ENCODE data around the gene SPOP. TPM values are rescaled to one million over a fixed set of nuclear protein-coding genes. Genes with fewer than 3 reads are reported as not detected.
"Not testable (repeated sequence)": the region's sequence is repeated elsewhere in the genome, so short reads cannot be mapped to it uniquely, and the experiment has no call there.

SPOP gene
- total RNA-seq, 4 donors from 2014 or later = 18.1 to 67.5 (median 36.5) TPM

GRCh38 chr17:49674507-49674906, 3.4 kb downstream of the SPOP start:
- Histone ChIP-seq H3K9me3 (no peaks in the 10 kb centered on the region), H3K4me3 (no peak overlapping the region), H3K27me3 (no peaks in the 10 kb centered on the region), H3K27ac (peak overlapping the region in 1 of 4 donors; percentile 25), H3K4me1 (peaks cover 0 to 72% (median 30%) of the 10 kb centered on the region in 3 donors), H3K36me3 (peaks cover 0 to 12% (median 4%) of the 10 kb centered on the region in 3 donors)
- no peak for DNase-seq
- no peak for TF ChIP-seq POLR2A (IDR thresholded peaks at IDR 0.05)
- intact Hi-C loops (cut with DNase I) = loop anchor here (10.0 kb wide), 1 partner anchor 60 kb away; no protein-coding TSS in a partner anchor

DNA sequence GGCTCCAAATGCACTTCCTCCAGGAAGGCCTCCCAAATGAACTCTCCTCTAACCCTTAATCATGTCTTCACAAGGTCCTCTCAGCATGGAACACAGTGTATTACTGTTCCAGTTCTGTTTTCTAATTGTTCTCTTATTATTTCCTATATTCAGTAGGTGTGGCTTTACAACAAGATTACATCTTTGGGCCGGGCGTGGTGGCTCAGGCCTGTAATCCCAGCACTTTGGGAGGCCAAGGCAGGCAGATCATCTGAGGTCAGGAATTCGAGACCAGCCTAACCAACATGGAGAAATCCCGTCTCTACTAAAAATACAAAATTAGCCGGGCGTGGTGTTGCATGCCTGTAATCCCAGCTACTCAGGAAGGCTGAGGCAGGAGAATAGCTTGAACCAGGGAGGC, 4.2 kb downstream of the SPOP start:
- H3K27me3 ChIP-seq, H3K9me3 ChIP-seq, H3K4me3 ChIP-seq, DNase-seq: not testable (repeated sequence)
- intact Hi-C loops (cut with DNase I) = loop anchor here (10.0 kb wide), 1 partner anchor 59 kb away; no protein-coding TSS in a partner anchor
- Histone ChIP-seq H3K36me3 (peaks cover 0 to 12% (median 4%) of the 10 kb centered on the region in 3 donors), H3K27ac (peak overlapping the region in 2 of 4 donors; percentile 25 to 32), H3K4me1 (peaks cover 0 to 72% (median 30%) of the 10 kb centered on the region in 3 donors)
- WGBS, 2 donors = 83 to 85% methylated on average over 4 to 6 of the region's 6 CpGs

DNA sequence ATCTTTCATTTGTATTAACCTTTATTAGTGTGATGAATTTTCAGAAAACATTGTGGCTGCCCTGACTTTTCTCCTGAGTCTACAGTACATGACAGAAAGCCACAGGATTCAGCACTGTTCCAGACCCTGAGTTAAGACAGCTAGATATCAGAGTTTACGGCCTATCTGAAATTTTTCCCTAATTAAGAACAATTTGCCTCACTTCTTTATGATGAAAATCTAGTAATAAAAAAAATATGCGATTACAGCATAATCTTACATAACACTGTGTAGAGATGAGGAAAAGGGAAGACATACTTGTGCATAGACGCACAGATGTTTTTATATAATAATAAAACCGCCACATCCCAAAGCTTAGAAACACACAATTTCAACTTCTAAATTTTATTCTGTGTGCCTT, 7.3 kb downstream of the SPOP start:
- Histone ChIP-seq H3K4me1 (peaks cover 0 to 62% (median 17%) of the 10 kb centered on the region in 3 donors), H3K27ac (peak overlapping the region in 2 of 4 donors; percentile 30 to 43), H3K27me3 (no peaks in the 10 kb centered on the region), H3K4me3 (no peak overlapping the region), H3K9me3 (no peaks in the 10 kb centered on the region), H3K36me3 (peaks cover 0 to 26% (median 4%) of the 10 kb centered on the region in 3 donors)
- TF ChIP-seq, protein P1, sequence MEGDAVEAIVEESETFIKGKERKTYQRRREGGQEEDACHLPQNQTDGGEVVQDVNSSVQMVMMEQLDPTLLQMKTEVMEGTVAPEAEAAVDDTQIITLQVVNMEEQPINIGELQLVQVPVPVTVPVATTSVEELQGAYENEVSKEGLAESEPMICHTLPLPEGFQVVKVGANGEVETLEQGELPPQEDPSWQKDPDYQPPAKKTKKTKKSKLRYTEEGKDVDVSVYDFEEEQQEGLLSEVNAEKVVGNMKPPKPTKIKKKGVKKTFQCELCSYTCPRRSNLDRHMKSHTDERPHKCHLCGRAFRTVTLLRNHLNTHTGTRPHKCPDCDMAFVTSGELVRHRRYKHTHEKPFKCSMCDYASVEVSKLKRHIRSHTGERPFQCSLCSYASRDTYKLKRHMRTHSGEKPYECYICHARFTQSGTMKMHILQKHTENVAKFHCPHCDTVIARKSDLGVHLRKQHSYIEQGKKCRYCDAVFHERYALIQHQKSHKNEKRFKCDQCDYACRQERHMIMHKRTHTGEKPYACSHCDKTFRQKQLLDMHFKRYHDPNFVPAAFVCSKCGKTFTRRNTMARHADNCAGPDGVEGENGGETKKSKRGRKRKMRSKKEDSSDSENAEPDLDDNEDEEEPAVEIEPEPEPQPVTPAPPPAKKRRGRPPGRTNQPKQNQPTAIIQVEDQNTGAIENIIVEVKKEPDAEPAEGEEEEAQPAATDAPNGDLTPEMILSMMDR (IDR thresholded peaks at IDR 0.05) = no peak
- TF ChIP-seq POLR2A (IDR thresholded peaks at IDR 0.05) = no peak
- DNase-seq = no peak
- intact Hi-C loops (cut with DNase I) = loop anchor here (10.0 kb wide), 1 partner anchor 56 kb away; no protein-coding TSS in a partner anchor
- WGBS, 2 donors = 70 to 81% methylated on average over 4 of the region's 4 CpGs

- WGBS, 2 donors = 61 to 73% methylated on average over 1 of the region's 1 CpG
- TF ChIP-seq, protein P1 (IDR thresholded peaks at IDR 0.05) = no peak
- TF ChIP-seq POLR2A (IDR thresholded peaks at IDR 0.05) = no peak
- peaks cover 0 to 55% (median 10%) of the 10 kb centered on the region in 3 donors for H3K4me1 ChIP-seq
- peaks cover 0 to 31% (median 4%) of the 10 kb centered on the region in 3 donors for H3K36me3 ChIP-seq
- H3K27me3 ChIP-seq = no peaks in the 10 kb centered on the region
- peak overlapping the region in 2 of 4 donors; percentile 30 to 43 for H3K27ac ChIP-seq
- no peaks in the 10 kb centered on the region for H3K9me3 ChIP-seq
- intact Hi-C loops (cut with DNase I) = loop anchor here (10.0 kb wide), 1 partner anchor 55 kb away; no protein-coding TSS in a partner anchor
- no peak overlapping the region for H3K4me3 ChIP-seq
- DNase-seq = no peak
These were observed 7.9 kb downstream of the SPOP start for GRCh38 chr17:49670002-49670401.

GRCh38 chr17:49667854-49668253, 10.0 kb downstream of the SPOP start:
- H3K4me1 ChIP-seq = peaks cover 0 to 50% (median 0%) of the 10 kb centered on the region in 3 donors

DNA sequence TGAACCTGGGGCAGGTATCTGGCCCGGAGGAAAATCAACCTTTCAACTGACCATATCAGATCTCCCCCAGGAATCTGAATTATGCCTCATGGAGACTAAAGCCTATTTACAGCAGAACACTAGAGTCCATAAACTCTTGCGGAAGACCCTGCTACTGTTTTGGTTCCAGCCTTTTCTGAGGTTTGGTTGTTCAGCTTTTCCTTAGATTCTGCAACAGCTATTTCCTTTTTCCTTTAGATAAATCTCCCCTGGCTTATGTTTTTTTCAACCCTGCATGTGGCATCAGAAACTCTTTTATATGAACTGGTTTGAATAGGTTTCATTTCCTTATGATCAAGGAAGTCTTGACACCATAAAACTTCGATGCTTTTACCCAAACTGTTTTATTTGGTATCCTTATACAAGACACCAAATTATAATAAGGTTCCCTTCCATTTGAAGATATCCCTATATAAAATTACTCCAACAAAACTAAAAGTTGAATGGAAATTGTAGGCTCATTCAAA, 13.1 kb downstream of the SPOP start:
- Histone ChIP-seq H3K4me1 (peaks cover 0 to 32% (median 0%) of the 10 kb centered on the region in 3 donors), H3K9me3 (no peaks in the 10 kb centered on the region), H3K36me3 (peaks cover 0 to 21% (median 0%) of the 10 kb centered on the region in 3 donors), H3K27ac (peak overlapping the region in 1 of 4 donors; percentile 19), H3K4me3 (no peak overlapping the region), H3K27me3 (no peaks in the 10 kb centered on the region)
- DNase-seq = no peak
- TF ChIP-seq, protein P1 (IDR thresholded peaks at IDR 0.05) = no peak
- TF ChIP-seq POLR2A (IDR thresholded peaks at IDR 0.05) = no peak
- intact Hi-C loops (cut with DNase I) = no loop called here
- 72 to 80% methylated on average over 3 of the region's 3 CpGs for WGBS, 2 donors

More at GRCh38 chr17:49667854-49668253, 10.0 kb downstream of the SPOP start:
- no peaks in the 10 kb centered on the region for H3K9me3 ChIP-seq
- TF ChIP-seq, protein P1 (IDR thresholded peaks at IDR 0.05) = no peak
- no peak for TF ChIP-seq POLR2A (IDR thresholded peaks at IDR 0.05)
- WGBS, 2 donors = 54 to 76% methylated on average over 2 of the region's 2 CpGs
- DNase-seq = no peak
- H3K27me3 ChIP-seq = no peaks in the 10 kb centered on the region
- peaks cover 0 to 21% (median 4%) of the 10 kb centered on the region in 3 donors for H3K36me3 ChIP-seq
- no peak overlapping the region for H3K4me3 ChIP-seq
- intact Hi-C loops (cut with DNase I) = no loop called here
- no peak overlapping the region for H3K27ac ChIP-seq
